Loucy (cell line): ENCODE measurements around the gene ZNF155.

Experiments
- H2AFZ ChIP-seq: fragments of 200-600 bp; sonication (generic); 2 replicates; pipeline ENCODE4 v1.6.0; 2016; ENCODE audit warnings: antibody characterized with exemption, mild to moderate bottlenecking, low read length, moderate library complexity
- H3F3A ChIP-seq: fragments of 200-600 bp; 2 replicates; pipeline ENCODE4 v1.6.0; 2016; ENCODE audit warnings: antibody characterized with exemption, low read depth, mild to moderate bottlenecking
- H3K27me3 ChIP-seq: fragments of 200-600 bp; sonication (generic); 2 replicates; pipeline ENCODE4 v1.6.1; 2014; ENCODE audit warnings: low read length, mild to moderate bottlenecking; ENCODE audit not compliant: insufficient read depth, poor library complexity, severe bottlenecking
- H3K36me3 ChIP-seq: fragments of 200-600 bp; sonication (generic); 2 replicates; pipeline ENCODE4 v1.6.1; 2016; ENCODE audit warnings: low read length; ENCODE audit not compliant: insufficient read depth
- H3K4me1 ChIP-seq: fragments of 200-600 bp; sonication (generic); 2 replicates; pipeline ENCODE4 v1.5.1; 2014; ENCODE audit warnings: low read length, mild to moderate bottlenecking; ENCODE audit not compliant: insufficient read depth, poor library complexity, severe bottlenecking
- H3K4me2 ChIP-seq: fragments of 200-600 bp; sonication (generic); 2 replicates; pipeline ENCODE4 v1.6.0; 2014; ENCODE audit warnings: antibody characterized with exemption, low read length, low read depth, mild to moderate bottlenecking; ENCODE audit not compliant: poor library complexity, severe bottlenecking
- H3K4me3 ChIP-seq: fragments of 200-600 bp; sonication (generic); 2 replicates; pipeline ENCODE4 v1.5.1; 2014; ENCODE audit warnings: low read length, mild to moderate bottlenecking, mixed read lengths; ENCODE audit not compliant: poor library complexity, severe bottlenecking
- H3K79me2 ChIP-seq: fragments of 200-600 bp; sonication (generic); 2 replicates; pipeline ENCODE4 v1.6.1; 2014; ENCODE audit warnings: low read length; ENCODE audit not compliant: insufficient read depth
- H3K9ac ChIP-seq: fragments of 200-600 bp; sonication (generic); 2 replicates; pipeline ENCODE4 v1.6.0; 2014; ENCODE audit warnings: mild to moderate bottlenecking, low read depth, low read length, moderate library complexity; ENCODE audit not compliant: poor library complexity, severe bottlenecking
- H3K9me2 ChIP-seq: fragments of 200-600 bp; sonication (generic); replicated peaks from 2 replicates; pipeline ENCODE4 v1.6.1; 2016; ENCODE audit warnings: low read depth, low read length, mixed read lengths
- H3K9me3 ChIP-seq: fragments of 200-600 bp; sonication (generic); 2 replicates; pipeline ENCODE4 v1.6.1; 2014; ENCODE audit warnings: mild to moderate bottlenecking, antibody characterized with exemption, low read length, low read depth; ENCODE audit not compliant: insufficient read depth
- H4K20me1 ChIP-seq: fragments of 200-600 bp; sonication (generic); 2 replicates; pipeline ENCODE4 v1.6.0; 2014; ENCODE audit warnings: antibody characterized with exemption, low read length, mild to moderate bottlenecking; ENCODE audit not compliant: insufficient read depth, poor library complexity, severe bottlenecking
- CTCF ChIP-seq: fragments of 200-600 bp; sonication (generic); conservative IDR thresholded peaks from 2 replicates; pipeline ENCODE4 v1.5.1; 2014; ENCODE audit warnings: mild to moderate bottlenecking, antibody characterized with exemption, low read length
- EZH2phosphoT487 ChIP-seq: fragments of 200-600 bp; IDR thresholded peaks from 2 replicates; pipeline ENCODE4 v1.6.1; 2018; ENCODE audit warnings: antibody characterized with exemption, mild to moderate bottlenecking, moderate library complexity, borderline replicate concordance

ZNF155 gene

GRCh38 chr19:44002212-44002565 lies 18.2 kb downstream of the ZNF155 start:
- no peaks in the 10 kb centered on the region for H3F3A ChIP-seq
- H3K4me3 ChIP-seq: peak overlapping the region; percentile 85
- H3K4me1 ChIP-seq: peaks cover 10% of the 10 kb centered on the region
- H3K9ac ChIP-seq: peak overlapping the region; percentile 82
- H3K79me2 ChIP-seq: peaks cover 9% of the 10 kb centered on the region
- H2AFZ ChIP-seq: peak overlapping the region; percentile 96
- peak overlapping the region; percentile 73 for H3K4me2 ChIP-seq
- H3K9me2 ChIP-seq: no peaks in the 10 kb centered on the region
- no peaks in the 10 kb centered on the region for H4K20me1 ChIP-seq
- TF ChIP-seq EZH2phosphoT487: no peak
- no peak for TF ChIP-seq CTCF
- H3K9me3 ChIP-seq: no peaks in the 10 kb centered on the region
- no peaks in the 10 kb centered on the region for H3K36me3 ChIP-seq
- no peaks in the 10 kb centered on the region for H3K27me3 ChIP-seq

- peaks cover 9% of the 10 kb centered on the region for H3K79me2 ChIP-seq
- H3K4me2 ChIP-seq: peak within 1 kb of the TSS; percentile 73
- no peaks in the 10 kb centered on the region for H3F3A ChIP-seq
- no peaks in the 10 kb centered on the region for H4K20me1 ChIP-seq
- H3K4me3 ChIP-seq: peak within 1 kb of the TSS; percentile 85
- H3K27me3 ChIP-seq: no peaks in the 10 kb centered on the region
- H3K36me3 ChIP-seq: peaks cover 5% of the 10 kb centered on the region; the same call in 1 of the 2 replicates
- no peaks in the 10 kb centered on the region for H3K9me3 ChIP-seq
- H3K9ac ChIP-seq: peak within 1 kb of the TSS; percentile 82
- H3K4me1 ChIP-seq: peaks cover 10% of the 10 kb centered on the region
- no peaks in the 10 kb centered on the region for H3K9me2 ChIP-seq
- TF ChIP-seq EZH2phosphoT487: no peak
- no peak for TF ChIP-seq CTCF
- peak within 1 kb of the TSS; percentile 96 for H2AFZ ChIP-seq
Observed at GRCh38 chr19:44002566-44003460, 18.8 kb downstream of the ZNF155 start, which contains the start of gene ZNF230. Gene ZNF230 (plus strand): TSS chr19:44002957. CDS start chr19:44007079, 4,122 bp downstream.

GRCh38 chr19:44003461-44004009 lies 19.5 kb downstream of the ZNF155 start:
- no peaks in the 10 kb centered on the region for H3K9me2 ChIP-seq
- no peak for TF ChIP-seq EZH2phosphoT487
- peak; percentile 42; the same call in 1 of the 2 replicates for TF ChIP-seq CTCF
- H3K36me3 ChIP-seq: peaks cover 11% of the 10 kb centered on the region; the same call in 1 of the 2 replicates
- H3K27me3 ChIP-seq: no peaks in the 10 kb centered on the region
- H3K9me3 ChIP-seq: no peaks in the 10 kb centered on the region
- peaks cover 9% of the 10 kb centered on the region for H3K79me2 ChIP-seq
- H3K4me1 ChIP-seq: peaks cover 10% of the 10 kb centered on the region
- no peaks in the 10 kb centered on the region for H3F3A ChIP-seq
- peak overlapping the region; percentile 82 for H3K9ac ChIP-seq
- H4K20me1 ChIP-seq: no peaks in the 10 kb centered on the region
- H3K4me2 ChIP-seq: peak overlapping the region; percentile 73
- peak overlapping the region; percentile 96 for H2AFZ ChIP-seq
- peak overlapping the region; percentile 85 for H3K4me3 ChIP-seq
